Muscle layer of duodenum (tissue), 2 donors: Measurements from ENCODE around the gene ZNF609.

Experiments
- H3K27ac ChIP-seq: one replicate; pipeline ENCODE4 v1.7.0; 2013; ENCODE audit warnings: mild to moderate bottlenecking, low read length
- H3K27me3 ChIP-seq: one replicate; pipeline ENCODE4 v1.7.0; 2013; ENCODE audit warnings: low read depth, mild to moderate bottlenecking, control low read depth, low read length
- H3K36me3 ChIP-seq, 2 donors: one replicate each; pipeline ENCODE4 v1.7.0; 2013; ENCODE audit warnings: low read length in 2 of 2, control low read depth in 1 of 2, mild to moderate bottlenecking in 1 of 2; ENCODE audit not compliant: insufficient read depth in 2 of 2, control insufficient read depth in 1 of 2
- H3K4me1 ChIP-seq, 2 donors: one replicate each; pipeline ENCODE4 v1.7.0; 2013; ENCODE audit warnings: low read length in 2 of 2, mild to moderate bottlenecking in 2 of 2, control low read depth in 1 of 2, moderate library complexity in 1 of 2; ENCODE audit not compliant: insufficient read depth in 2 of 2, control insufficient read depth in 1 of 2
- H3K4me3 ChIP-seq, 2 donors: one replicate each; pipeline ENCODE4 v1.7.0; 2013; ENCODE audit warnings: low read length in 2 of 2, low read depth in 1 of 2, mild to moderate bottlenecking in 1 of 2
- H3K9me3 ChIP-seq, 2 donors: one replicate each; pipeline ENCODE4 v1.7.0; 2013; ENCODE audit warnings: low read length in 2 of 2, control low read depth in 1 of 2, mild to moderate bottlenecking in 1 of 2; ENCODE audit not compliant: control insufficient read depth in 1 of 2
- donor health status: healthy.

The ZNF609 gene

DNA sequence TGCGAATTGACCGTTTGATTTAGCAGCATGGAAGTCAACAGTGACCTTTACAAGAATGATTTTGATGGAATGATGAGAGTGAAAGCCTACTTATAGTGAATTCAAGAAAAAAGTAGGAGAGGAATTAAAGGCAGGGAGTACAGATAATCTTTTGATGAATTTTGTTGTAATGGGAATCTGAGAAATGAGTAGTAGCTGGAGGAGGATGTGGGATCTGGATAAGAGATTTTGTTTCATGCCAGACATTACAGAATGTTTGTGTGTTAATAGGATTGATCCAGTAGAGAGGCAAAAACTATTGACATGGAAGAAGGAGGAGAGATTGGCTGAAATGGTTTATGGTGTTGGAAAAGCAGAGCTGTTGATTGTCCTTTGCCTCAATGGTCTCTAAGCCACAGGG lies 17.4 kb upstream of the ZNF609 start:
- Histone ChIP-seq H3K27me3 (no peaks in the 10 kb centered on the region), H3K27ac (no peak overlapping the region), H3K9me3 (no peaks in the 10 kb centered on the region), H3K36me3 (peaks cover 5 to 12% of the 10 kb centered on the region in 2 donors), H3K4me1 (peaks cover 5 to 7% of the 10 kb centered on the region in 2 donors), H3K4me3 (no peak overlapping the region)

DNA sequence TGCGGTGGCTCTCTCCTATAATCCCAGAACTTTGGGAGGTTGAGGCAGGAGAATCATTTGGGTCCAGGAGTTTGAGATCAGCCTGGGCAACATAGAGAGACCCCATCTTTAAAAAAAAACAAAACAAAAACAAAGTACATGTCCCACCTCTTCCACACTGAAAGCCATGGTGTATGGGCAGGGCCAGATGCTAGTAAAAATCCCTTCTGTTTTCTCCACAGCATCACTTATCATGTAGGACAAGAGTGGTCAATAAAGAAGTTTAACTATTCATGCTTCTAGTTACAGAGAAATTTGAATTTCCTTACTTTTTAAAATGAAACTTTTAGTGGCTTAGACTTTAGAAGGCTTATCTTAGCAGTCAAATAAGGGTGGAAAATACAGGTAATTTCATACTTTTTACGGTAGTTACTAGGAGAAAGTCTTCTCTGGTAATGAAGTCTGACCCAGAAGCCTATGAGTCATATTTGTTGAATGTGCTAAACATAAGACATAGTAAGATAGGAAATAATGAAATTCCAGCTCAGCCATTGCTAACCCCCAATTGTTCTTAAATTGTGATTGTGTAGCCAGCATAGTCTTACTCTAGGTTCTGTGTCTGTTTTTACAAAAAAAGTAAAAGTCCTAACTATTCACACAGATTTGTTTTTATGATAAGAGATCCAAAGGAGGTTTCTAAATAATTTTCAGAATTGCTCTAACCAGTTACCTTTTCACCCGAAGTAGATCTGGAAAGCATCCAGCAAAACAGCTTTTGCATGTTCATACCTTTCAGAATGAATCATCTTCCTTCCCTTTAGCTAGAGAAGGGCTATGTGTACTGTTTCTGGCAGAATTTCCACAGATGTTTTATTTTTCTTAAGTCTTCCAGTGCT lies 16.4 kb upstream of the ZNF609 start:
- Histone ChIP-seq H3K27ac (peak overlapping the region; percentile 22), H3K9me3 (no peaks in the 10 kb centered on the region), H3K4me1 (peaks cover 5 to 7% of the 10 kb centered on the region in 2 donors), H3K27me3 (no peaks in the 10 kb centered on the region), H3K36me3 (peaks cover 12 to 21% of the 10 kb centered on the region in 2 donors), H3K4me3 (no peak overlapping the region)

DNA sequence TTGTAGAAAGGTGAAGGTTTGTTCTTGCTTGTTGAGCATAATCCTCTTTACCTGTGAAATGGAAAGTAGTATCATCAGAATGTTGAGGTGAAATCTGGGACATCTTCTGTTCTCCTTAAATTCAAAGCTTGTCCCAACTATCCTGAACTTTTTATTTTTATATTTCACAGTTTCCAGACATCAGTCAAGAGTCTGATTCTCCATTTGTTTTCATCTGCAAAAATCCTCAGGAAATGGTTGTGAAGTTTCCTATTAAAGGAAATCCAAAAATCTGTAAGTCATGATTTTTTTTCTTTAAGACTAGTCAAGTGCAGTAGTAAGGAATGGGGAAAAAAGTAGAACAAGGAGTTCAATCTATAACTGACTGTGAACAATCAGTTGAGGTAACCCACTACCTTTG lies 15.5 kb upstream of the ZNF609 start:
- Histone ChIP-seq H3K4me3 (no peak overlapping the region), H3K4me1 (peaks cover 5 to 7% of the 10 kb centered on the region in 2 donors), H3K27ac (no peak overlapping the region), H3K27me3 (no peaks in the 10 kb centered on the region), H3K9me3 (no peaks in the 10 kb centered on the region), H3K36me3 (peaks cover 16 to 22% of the 10 kb centered on the region in 2 donors)

DNA sequence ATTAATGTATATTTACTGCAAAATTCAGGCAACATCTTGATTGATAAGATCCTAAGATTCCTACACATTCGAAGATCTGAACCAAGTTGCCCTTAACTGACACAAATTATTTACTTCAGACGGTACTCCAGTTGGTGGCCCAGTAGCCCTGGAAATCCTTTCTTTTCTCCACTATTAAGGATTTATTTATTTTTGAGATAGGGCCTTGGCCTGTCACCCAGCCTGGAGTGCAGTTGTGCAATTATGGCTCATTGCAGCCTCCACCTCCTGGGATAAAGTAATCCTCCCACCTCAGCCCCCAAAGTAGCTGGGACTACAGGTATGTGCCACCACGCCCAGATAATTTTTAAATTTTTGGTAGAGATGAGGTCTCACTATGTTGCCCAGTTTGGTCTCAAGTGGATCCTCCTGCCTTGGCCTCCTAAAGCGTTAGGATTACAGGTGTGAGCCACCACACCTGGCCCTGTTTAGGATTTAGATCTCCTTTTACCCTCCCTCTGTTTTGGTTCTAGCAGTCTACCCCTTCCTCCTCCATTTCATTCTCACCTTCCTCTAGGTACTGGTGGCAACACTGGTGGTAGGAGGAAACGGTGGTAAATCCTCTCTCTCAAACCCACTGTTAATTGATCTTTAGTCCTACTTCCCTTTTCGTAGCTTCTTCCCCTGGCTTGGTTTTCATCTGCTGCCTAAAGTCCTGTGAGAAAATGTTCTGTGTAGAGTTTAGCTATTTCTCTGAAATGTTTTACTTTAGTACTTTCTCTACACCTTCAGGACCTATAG lies 12.7 kb upstream of the ZNF609 start:
- H3K27me3 ChIP-seq = no peaks in the 10 kb centered on the region
- peaks cover 7% of the 10 kb centered on the region in 2 donors for H3K4me1 ChIP-seq
- H3K27ac ChIP-seq = no peak overlapping the region
- H3K4me3 ChIP-seq = no peak overlapping the region
- H3K36me3 ChIP-seq = peaks cover 17 to 25% of the 10 kb centered on the region in 2 donors
- no peaks in the 10 kb centered on the region for H3K9me3 ChIP-seq

DNA sequence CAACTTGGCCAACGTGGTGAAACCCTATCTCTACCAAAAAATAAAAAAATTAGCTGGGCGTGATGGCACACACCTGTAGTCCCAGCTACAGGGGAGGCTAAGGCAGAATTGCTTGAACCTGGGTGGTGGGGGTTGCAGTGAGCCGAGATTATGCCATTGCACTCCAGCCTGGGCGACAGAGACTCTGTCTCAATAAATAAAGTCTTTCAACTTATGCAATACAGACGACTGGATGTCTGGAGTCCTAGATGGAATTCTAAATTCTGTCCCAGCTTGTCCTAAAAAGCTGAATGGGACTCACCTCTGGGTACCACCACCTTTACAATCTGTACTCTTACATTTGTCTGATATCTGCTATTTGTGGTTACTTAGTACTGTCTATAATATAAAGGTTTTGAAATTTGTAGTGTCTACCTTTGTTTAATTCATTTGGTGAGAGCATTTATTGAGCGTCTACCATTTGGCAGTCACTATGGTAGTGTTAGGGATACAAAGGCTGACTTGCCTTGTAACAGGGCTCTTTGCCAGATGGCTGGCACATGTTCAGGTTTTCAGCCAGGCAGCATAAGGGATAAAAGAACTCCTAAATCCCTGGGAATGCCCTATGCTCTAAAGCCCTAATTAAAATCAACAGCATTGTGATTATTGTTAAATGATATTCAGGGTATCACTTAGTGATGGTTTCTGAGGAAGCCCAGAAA lies 7.2 kb upstream of the ZNF609 start:
- no peaks in the 10 kb centered on the region for H3K27me3 ChIP-seq
- peaks cover 5 to 40% of the 10 kb centered on the region in 2 donors for H3K4me1 ChIP-seq
- H3K36me3 ChIP-seq = peaks cover 11% of the 10 kb centered on the region in 2 donors
- H3K9me3 ChIP-seq = no peaks in the 10 kb centered on the region
- no peak overlapping the region for H3K4me3 ChIP-seq
- no peak overlapping the region for H3K27ac ChIP-seq

DNA sequence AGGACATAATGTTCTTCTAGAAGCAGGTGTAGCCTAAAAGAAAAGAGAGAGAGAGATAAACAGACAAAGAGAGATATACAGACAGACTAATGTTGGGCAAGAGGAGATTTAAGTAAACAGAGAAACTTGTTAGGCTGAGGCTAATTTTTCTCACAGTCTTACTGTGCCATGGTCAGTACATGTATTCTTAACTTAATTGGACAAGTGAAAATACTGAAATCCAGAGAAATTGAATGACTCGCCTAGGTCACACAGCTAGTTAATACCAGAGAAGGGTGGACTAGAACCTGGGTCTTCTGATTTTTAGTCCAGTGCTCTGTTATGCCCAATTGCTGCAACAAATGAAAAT lies 6.7 kb upstream of the ZNF609 start:
- H3K36me3 ChIP-seq = peaks cover 6% of the 10 kb centered on the region in 2 donors
- peaks cover 5 to 40% of the 10 kb centered on the region in 2 donors for H3K4me1 ChIP-seq
- H3K27me3 ChIP-seq = no peaks in the 10 kb centered on the region
- H3K4me3 ChIP-seq = no peak overlapping the region
- H3K9me3 ChIP-seq = no peaks in the 10 kb centered on the region
- no peak overlapping the region for H3K27ac ChIP-seq

DNA sequence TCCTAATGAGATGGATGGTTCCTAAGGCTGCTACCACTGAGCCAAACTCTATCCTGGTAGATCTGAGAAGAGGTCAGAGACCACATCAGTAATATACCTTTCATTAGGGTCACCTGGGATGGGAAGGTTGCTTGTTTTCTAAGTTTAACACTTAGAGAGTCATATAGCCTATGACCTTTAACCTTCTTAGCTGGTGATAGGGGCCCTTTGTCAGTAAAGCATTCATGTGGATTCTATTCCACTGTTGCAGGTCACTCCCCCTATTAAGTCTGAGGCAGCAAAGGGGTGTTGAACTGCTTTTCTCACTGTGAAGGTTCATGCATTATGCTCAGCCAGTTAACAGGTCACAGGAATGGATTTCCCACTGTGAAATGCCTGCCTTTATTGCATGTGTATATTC lies 6.1 kb upstream of the ZNF609 start:
- H3K4me3 ChIP-seq = no peak overlapping the region
- no peaks in the 10 kb centered on the region for H3K27me3 ChIP-seq
- peaks cover 4 to 6% of the 10 kb centered on the region in 2 donors for H3K36me3 ChIP-seq
- peaks cover 5 to 43% of the 10 kb centered on the region in 2 donors for H3K4me1 ChIP-seq
- H3K9me3 ChIP-seq = no peaks in the 10 kb centered on the region
- H3K27ac ChIP-seq = no peak overlapping the region

DNA sequence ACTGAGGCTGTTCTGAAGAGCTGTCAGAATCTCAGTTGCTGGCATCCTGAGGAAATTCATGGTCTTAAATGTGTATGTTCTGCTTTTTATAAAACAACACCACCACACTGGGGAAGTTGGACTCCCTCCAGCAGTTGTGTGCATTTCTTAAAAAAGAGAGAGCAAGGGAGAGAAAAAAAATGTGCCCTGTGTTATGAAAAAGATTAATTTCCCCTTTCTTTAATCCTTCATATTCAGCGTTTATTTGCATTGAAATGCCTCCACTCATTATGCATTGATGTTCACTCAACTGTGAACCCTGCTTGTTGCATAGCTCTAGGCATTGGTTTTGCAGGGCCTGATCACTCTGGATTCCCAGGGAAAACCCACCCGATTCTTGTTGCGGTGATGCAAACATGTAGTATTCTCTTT lies 4.4 kb upstream of the ZNF609 start:
- H3K9me3 ChIP-seq = no peaks in the 10 kb centered on the region
- no peak overlapping the region for H3K27ac ChIP-seq
- H3K36me3 ChIP-seq = no peaks in the 10 kb centered on the region
- H3K27me3 ChIP-seq = no peaks in the 10 kb centered on the region
- H3K4me1 ChIP-seq = peaks cover 5 to 50% of the 10 kb centered on the region in 2 donors
- H3K4me3 ChIP-seq = no peak overlapping the region

DNA sequence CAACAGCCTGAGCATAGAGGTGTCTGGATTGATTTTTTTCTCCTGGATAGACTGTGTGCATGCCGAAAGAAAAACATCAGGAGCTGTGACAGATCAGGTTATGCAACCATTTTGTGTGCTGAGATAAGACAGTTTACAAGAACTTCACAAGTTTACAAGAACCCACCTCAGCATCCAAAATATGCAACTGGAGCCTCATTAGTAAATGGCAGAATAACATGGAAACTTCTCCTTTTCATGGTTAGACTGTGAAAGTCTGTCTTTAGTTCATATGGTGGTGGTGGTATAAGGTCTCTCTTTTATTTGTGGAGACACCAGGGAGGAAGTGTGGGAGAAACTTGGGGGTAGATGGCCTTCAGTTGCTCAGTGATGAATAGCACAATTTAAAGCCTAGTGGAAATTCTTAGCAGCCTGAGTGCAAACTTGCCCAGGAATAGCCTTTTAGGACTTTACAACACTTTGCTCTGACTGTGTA lies 3.7 kb upstream of the ZNF609 start:
- Histone ChIP-seq H3K36me3 (no peaks in the 10 kb centered on the region), H3K4me3 (no peak overlapping the region), H3K4me1 (peaks cover 5 to 51% of the 10 kb centered on the region in 2 donors), H3K27ac (peak overlapping the region; percentile 34), H3K27me3 (no peaks in the 10 kb centered on the region), H3K9me3 (no peaks in the 10 kb centered on the region)

DNA sequence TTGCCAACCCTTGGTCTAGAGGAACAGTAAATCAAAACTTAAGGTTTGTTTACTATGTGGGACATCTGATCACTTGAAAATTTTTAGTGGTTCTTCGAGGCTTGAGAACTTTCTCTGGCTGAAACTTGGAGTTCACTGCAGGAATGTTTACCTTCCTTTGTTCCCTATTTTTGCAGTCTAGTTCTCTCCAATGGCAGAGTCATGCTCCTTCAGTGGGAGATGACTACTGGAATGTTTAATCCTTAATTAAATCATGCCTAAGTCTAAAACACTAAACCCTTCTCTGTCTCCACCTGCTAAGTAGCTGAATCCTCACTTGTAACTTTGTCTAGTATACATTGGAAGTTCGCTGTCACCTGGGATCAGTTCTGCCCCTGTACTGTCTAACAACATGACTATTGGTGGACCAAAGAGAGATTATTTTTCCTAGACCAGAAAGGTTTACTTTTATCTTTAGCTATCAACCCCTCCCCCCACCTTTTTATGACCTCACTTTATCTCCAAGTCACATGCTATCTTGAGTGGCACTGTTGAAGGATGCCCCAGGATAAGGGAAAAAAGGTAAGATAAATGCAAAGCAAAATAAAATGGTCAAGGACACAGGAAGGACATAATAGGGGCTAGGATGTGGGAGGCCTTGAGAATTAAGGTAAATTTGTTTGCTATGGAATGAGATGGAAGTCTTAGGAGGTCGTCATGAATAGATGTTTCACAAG lies 1.2 kb upstream of the ZNF609 start:
- Histone ChIP-seq H3K27me3 (no peaks in the 10 kb centered on the region), H3K27ac (no peak overlapping the region), H3K9me3 (no peaks in the 10 kb centered on the region), H3K4me3 (no peak overlapping the region), H3K36me3 (no peaks in the 10 kb centered on the region), H3K4me1 (peaks cover 23 to 56% of the 10 kb centered on the region in 2 donors)
